ENCODE measurements around the gene DYRK3. TPM values are rescaled to one million over a fixed set of nuclear protein-coding genes. Genes with fewer than 3 reads are reported as not detected.

The DYRK3 gene
- total and polyA plus RNA-seq, 2 of the 8 experiments (the other 6 are each of a cell fraction or from before 2014, with no cell fraction given), result 2.1 to 8.5 TPM

- FAIRE-seq, result no peak
- no peak overlapping the region for H3K27ac ChIP-seq (ENCODE audit: low read depth, low read length)
- no peak for TF ChIP-seq ASH2L (IDR thresholded peaks at IDR 0.05; ENCODE audit: low read length)
- no peak for TF ChIP-seq CTCF (IDR thresholded peaks at IDR 0.05; ENCODE audit: control extremely low read depth in 1 of 3, insufficient read depth in 1 of 3, low read depth in 1 of 3, low read length in 3 of 3)
Measured at GRCh38 chr1:206664740-206665139, 29.4 kb downstream of the DYRK3 start.

More at GRCh38 chr1:206664740-206665139, 29.4 kb downstream of the DYRK3 start:
- H4K8ac ChIP-seq (ENCODE audit: extremely low read depth, insufficient read depth, low read length), result no peak overlapping the region
- H2BK12ac ChIP-seq (ENCODE audit: low read depth, low read length), result no peak overlapping the region
- H4K20me1 ChIP-seq (replicated peaks in 1 of 2; ENCODE audit: control insufficient read depth in 1 of 2, insufficient read depth in 2 of 2, low read length in 2 of 2), result no peaks in the 10 kb centered on the region
- H3K9me3 ChIP-seq (ENCODE audit: insufficient read depth in 2 of 2, low read depth in 1 of 2, low read length in 1 of 2), result no peaks in the 10 kb centered on the region
- no peak overlapping the region for H3K56ac ChIP-seq (replicated peaks; ENCODE audit: insufficient read length, low read depth, low read length)
- no peak overlapping the region for H2BK5ac ChIP-seq (ENCODE audit: low read depth, low read length)
- CTCF ChIA-PET (ENCODE audit: partially characterized antibody), result interaction anchor here (0.6 to 23.8 kb wide), 49 partner anchors 5 to 1275 kb away, joined by 3 to 666 read pairs (median 6); partner anchors contain the start of genes DYRK3 and EIF2D
- 74% methylated on average over 6 of the region's 6 CpGs; no CpG with 5 or more reads in 1 of the 2 experiments for WGBS, 2 experiments (ENCODE audit: extremely low coverage in 1 of 2, insufficient coverage in 1 of 2, insufficient read length in 1 of 2, insufficient replicate concordance in 2 of 2, low coverage in 1 of 2, low lambda C conversion rate in 2 of 2, missing lambda C conversion rate in 1 of 2)
- no peaks in the 10 kb centered on the region for H3K36me3 ChIP-seq (ENCODE audit: control insufficient read depth in 2 of 4, insufficient read depth in 4 of 4, low read length in 3 of 4)
- H2AK5ac ChIP-seq (ENCODE audit: low read depth, low read length), result no peak overlapping the region
- DNase-seq (ENCODE audit: low read depth in 1 of 2, low spot score in 2 of 2), result no peak
- H4K91ac ChIP-seq (replicated peaks; ENCODE audit: insufficient read length, low read length), result no peak overlapping the region
- H3K4me2 ChIP-seq (ENCODE audit: insufficient read depth in 1 of 2, low read depth in 2 of 2, low read length in 2 of 2), result no peak overlapping the region; a peak in 1 of 4 replicates
- no peak overlapping the region for H2BK120ac ChIP-seq (replicated peaks; ENCODE audit: low read depth, low read length)
- no peak overlapping the region for H3K14ac ChIP-seq (ENCODE audit: insufficient read length)
- H3K23me2 ChIP-seq (ENCODE audit: low read depth, low read length), result no peaks in the 10 kb centered on the region; the same call in 1 of the 2 replicates
- no peak overlapping the region for H4K5ac ChIP-seq (ENCODE audit: insufficient read length, low read depth, low read length)
- no peak overlapping the region for H2BK20ac ChIP-seq (ENCODE audit: low read length)
- no peak overlapping the region; a peak in 2 of 7 replicates for H3K9ac ChIP-seq (replicated peaks in 1 of 4; ENCODE audit: extremely low read depth in 1 of 4, low read depth in 3 of 4, low read length in 3 of 4)
- H2AFZ ChIP-seq (ENCODE audit: low read length), result no peak overlapping the region
- H3K4me3 ChIP-seq (ENCODE audit: extremely low read depth in 1 of 4, insufficient read depth in 2 of 4, low read depth in 3 of 4, low read length in 4 of 4), result no peak overlapping the region
- H3K18ac ChIP-seq (ENCODE audit: extremely low read depth, low read length), result no peak overlapping the region
- no peak overlapping the region for H3K4ac ChIP-seq (replicated peaks; ENCODE audit: insufficient read length, low read depth, low read length)
- no peak overlapping the region for H3K23ac ChIP-seq (ENCODE audit: insufficient read length)
- no peaks in the 10 kb centered on the region for H3K79me1 ChIP-seq (ENCODE audit: low read depth, low read length)
- no peak overlapping the region for H2BK15ac ChIP-seq (ENCODE audit: low read length)
- no peaks in the 10 kb centered on the region for H3K79me2 ChIP-seq (ENCODE audit: control insufficient read depth in 1 of 2, insufficient read depth in 2 of 2, low read length in 2 of 2)
- POLR2A ChIA-PET (ENCODE audit: partially characterized antibody), result interaction anchor here (1.2 to 2.3 kb wide), 5 partner anchors 20 to 55 kb away, joined by 3 to 13 read pairs (median 4); partner anchors contain the start of gene DYRK3
- no peaks in the 10 kb centered on the region; a peak in 2 of 7 replicates for H3K4me1 ChIP-seq (replicated peaks in 1 of 4; ENCODE audit: control insufficient read depth in 3 of 4, insufficient read depth in 4 of 4, low read length in 3 of 4)
- peaks cover 0 to 10% (median 3%) of the 10 kb centered on the region in 4 experiments; a peak in 5 of 7 replicates for H3K27me3 ChIP-seq (replicated peaks in 1 of 4; ENCODE audit: control insufficient read depth in 3 of 4, extremely low read depth in 1 of 4, insufficient read depth in 3 of 4, low read length in 3 of 4)

Measured in H1 (cell line).